HG03469 (cell line): ENCODE measurements around the gene TPSD1.

Experiments used
- ATAC-seq: cut with Tn5 transposase; IDR thresholded peaks from one replicate; pipeline ENCODE4 v1.9.1; 2021; ENCODE audit warnings: mild to moderate bottlenecking, moderate library complexity, moderate number of reproducible peaks; ENCODE audit not compliant: unreplicated experiment

Gene TPSD1

DNA sequence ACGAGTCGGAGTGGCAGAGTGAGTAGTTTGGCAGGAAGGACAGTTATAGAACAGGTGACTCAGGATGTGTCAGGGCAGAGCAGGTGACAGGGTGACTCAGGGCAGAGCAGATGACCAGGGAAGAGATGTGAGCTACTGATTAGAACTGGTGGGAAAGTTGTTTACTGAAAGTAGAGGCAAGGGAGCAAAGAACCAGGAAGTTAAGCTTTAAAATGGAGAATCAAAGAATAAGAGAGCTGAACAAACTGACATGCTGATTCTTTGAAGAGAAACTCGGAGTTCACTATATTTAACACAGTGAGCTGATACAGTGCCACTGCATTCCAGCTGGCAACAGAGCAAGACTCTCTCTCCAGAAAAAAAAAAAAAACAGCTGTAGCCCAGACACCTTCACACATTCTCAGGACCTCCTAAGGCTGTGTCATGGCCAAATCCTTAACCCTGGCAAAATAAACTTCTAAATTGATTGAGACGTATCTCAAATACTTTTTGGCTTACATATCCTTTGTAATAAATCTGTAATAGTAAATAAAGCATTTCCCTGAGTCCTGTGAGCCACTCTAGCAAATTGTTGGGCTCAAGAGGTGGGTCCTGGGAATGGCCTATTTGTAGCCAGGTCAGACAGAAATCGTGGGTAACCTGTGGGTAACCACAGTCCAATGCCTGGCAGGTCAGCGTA lies 41.3 kb downstream of the TPSD1 start:
- ATAC-seq: no peak

- ATAC-seq: no peak
These were observed 42.5 kb downstream of the TPSD1 start for GRCh38 chr16:1298406-1298805.

DNA sequence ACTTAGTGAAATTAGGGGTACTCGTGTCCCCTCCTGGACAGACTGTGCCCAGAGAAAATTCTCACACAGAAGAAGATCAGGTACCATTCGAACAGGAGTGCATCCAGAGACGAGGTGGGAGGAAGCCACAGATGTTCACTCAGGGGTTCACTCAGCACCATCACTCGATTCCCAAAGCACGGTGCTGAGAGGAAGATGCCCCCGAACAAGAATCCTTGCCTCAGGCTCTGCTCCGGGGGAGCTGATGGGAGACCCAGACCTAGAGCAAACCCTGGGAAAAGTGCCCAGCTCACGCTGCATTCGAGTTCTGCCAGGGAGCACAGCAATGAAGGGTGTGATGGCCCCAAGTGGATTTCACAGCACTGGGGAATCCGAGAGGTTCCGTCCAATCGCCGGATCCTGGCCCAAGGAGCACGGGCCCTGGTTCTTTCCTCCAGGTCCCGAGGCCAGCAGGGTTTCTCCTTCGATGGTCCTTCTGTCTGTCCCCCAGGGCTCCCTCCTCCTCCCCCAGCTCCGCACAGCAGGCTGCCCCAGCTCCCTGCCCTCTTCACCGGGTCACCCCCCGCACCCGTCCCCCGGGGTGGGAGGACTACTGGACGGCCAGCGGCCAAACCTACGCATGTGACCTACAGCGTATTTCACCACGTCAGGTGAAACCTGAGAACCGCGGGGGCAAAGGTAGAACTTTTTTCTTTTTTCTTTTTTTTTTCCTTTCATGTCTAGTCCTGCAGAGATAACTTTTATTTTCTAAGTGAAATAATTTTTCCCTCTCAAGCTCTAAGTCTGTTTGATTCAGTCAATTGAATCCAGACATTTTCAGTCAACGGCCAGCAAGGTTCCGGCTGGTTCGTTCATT lies 43.4 kb downstream of the TPSD1 start:
- ATAC-seq: no peak

DNA sequence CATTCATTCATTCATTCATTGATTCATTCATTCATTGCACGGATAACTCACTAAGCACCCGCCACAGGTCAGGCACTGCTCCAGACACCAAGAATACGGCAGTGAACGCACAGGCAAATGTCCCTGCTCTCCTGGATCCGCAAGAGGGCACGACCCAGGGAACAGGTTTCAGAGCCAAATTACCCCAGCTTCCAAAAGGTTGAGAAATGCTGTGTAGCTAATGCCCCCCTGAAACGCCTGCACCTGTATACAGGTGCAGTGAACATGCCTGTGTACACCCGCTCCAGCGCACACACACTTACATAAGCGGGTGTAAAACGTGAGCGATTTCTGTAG lies 44.0 kb downstream of the TPSD1 start:
- ATAC-seq: no peak

DNA sequence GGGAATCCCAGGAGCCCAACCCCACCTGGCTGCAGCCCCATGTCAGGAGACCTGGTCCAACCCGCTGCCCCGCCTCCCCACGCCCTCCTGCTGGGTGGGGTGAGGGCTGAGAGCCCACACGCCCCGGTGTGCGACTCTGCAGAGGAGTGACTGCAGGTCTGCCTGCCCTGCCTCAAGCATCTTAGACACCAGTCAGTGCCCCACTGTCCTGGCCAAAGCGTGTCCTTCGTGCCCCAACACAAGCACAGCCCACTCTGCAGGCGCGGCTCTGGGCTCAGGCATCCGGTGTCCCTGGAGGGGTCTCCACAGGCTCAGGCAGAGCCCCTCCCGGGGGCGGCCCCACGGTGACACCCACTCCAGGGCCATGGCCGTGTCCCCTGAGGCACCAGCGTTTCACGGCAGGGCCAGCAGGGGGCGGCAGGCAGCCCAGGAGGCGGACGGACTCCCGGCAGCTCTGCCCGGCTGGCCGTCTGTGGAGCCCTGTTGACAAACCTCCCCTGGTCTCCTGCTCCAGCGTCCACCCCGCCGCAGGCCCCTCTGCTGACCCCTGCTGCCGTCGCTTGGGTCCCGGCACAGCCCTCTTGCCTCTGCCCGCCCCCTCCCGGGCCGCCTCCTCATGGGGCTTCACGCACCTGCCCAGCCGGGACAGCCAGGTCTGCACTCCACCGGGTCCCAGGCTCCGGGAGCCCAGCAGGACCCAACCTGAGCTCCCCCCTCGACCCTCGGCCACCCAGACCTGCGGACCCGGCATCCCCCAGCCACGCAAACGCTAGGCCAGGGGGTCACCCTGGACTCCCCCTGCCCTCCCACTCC lies 45.0 kb downstream of the TPSD1 start:
- ATAC-seq: no peak

DNA sequence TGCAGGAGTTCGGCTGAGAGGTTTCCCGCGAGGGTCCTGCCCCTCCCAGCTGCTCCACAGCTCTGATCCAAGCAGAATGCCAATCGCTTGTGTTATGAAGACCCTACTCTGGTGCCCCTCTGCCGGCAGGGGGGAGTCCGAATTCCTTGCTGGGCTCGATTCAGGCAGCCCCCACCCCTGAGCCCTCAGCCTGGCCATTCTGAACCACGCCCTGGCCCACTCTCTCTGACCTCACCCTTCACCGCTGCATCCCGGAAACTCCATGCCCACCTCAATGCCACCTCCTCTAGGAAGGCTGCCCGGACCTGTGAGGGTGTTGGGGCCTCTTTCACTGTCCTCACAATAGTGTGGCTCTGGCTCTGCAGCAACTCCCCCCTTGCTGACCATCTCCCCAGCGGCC lies 45.7 kb downstream of the TPSD1 start:
- no peak for ATAC-seq

DNA sequence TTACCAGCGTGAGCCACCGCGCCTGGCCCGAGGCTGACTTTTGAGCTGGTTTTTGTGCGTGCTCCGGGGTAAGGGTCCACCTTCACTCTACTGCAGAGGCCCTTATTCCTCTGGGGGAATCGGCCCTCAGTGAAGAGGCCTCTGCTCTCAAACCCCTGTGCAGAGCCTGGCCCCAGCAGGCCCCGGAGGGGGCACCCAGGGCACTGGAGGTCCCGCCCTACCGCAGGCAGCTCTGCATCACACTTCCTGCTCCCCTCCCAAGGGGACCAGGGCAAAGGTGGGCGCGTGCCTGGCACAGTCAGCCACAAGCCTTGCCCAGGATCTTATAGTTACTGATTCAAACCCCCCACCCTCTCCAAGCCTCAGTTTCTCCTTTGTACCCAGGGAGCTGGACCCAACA lies 50.0 kb downstream of the TPSD1 start:
- ATAC-seq: no peak

GRCh38 chr16:1306334-1306733 lies 50.5 kb downstream of the TPSD1 start:
- no peak for ATAC-seq

DNA sequence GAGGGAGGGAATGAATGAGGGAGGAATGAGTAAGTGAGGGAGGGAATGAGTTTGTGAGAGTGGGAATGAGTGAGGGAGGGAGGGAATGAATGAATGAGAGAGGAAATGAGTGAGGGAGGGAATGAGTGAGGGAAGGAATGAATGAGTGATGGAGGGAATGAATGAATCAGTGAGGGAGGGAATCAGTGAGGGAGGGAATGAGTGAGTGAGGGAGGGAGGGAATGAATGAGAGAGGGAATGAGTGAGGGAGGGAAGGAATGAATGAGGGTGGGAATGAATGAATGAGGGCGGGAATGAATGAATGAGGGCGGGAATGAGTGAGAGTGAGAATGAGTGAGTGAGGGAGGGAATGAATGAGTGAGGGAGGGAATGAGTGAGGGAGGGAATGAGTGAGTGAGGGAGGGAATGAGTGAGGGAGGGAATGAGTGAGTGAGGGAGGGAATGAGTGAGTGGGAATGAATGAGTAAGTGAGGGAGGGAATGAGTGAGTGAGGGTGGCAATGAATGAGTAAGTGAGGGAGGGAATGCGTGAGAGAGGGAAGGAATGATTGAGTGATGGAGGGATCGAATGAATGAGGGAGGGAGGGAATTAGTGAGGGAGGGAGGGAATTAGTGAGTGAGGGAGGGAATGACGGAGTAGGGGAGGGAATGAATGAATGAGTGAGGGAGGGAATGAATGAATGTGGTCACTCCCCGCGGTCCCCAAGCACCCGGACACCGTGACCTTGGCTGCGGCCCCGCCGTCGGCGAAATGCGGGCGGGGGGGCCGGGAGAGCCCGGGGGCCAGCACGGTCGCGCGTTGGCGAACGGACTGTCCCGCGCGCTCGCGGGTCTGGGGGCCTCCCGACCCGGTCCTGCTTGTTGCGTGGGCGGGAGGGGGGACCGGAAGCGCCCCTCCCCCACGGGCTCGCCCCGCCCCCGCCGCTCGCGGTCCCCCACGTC lies 52.4 kb downstream of the TPSD1 start:
- peak; percentile 6 for ATAC-seq
